ENCODE measurements around the gene UBASH3A.

UBASH3A gene

GRCh38 chr21:42367367-42368165 lies 36.1 kb upstream of the UBASH3A start:
- DNase-seq (ENCODE audit: low read depth) = no peak

GRCh38 chr21:42369821-42370220 lies 33.9 kb upstream of the UBASH3A start:
- no peak overlapping the region for H3K4me3 ChIP-seq (ENCODE audit: low read depth, low read length)
- TF ChIP-seq CTCF (conservative IDR thresholded peaks at IDR 0.05; ENCODE audit: low read depth, low read length) = no peak
- DNase-seq (ENCODE audit: low read depth) = no peak

More at GRCh38 chr21:42367367-42368165, 36.1 kb upstream of the UBASH3A start:
- TF ChIP-seq CTCF (conservative IDR thresholded peaks at IDR 0.05; ENCODE audit: low read depth, low read length) = no peak
- no peak overlapping the region for H3K4me3 ChIP-seq (ENCODE audit: low read depth, low read length)

- H3K4me3 ChIP-seq (ENCODE audit: low read depth, low read length) = no peak overlapping the region
- TF ChIP-seq CTCF (conservative IDR thresholded peaks at IDR 0.05; ENCODE audit: low read depth, low read length) = no peak
- DNase-seq (ENCODE audit: low read depth) = no peak
Measured at GRCh38 chr21:42370894-42371654, 32.6 kb upstream of the UBASH3A start.

- no peak for TF ChIP-seq CTCF (conservative IDR thresholded peaks at IDR 0.05; ENCODE audit: low read depth, low read length)
- DNase-seq (ENCODE audit: low read depth) = no peak
- H3K4me3 ChIP-seq (ENCODE audit: low read depth, low read length) = no peak overlapping the region
Measured at GRCh38 chr21:42373196-42373907, 30.4 kb upstream of the UBASH3A start.

GRCh38 chr21:42373908-42374455 lies 29.7 kb upstream of the UBASH3A start:
- no peak for TF ChIP-seq CTCF (conservative IDR thresholded peaks at IDR 0.05; ENCODE audit: low read depth, low read length)
- DNase-seq (ENCODE audit: low read depth) = no peak
- no peak overlapping the region for H3K4me3 ChIP-seq (ENCODE audit: low read depth, low read length)

- H3K4me3 ChIP-seq (ENCODE audit: low read depth, low read length) = no peak overlapping the region
- DNase-seq (ENCODE audit: low read depth) = no peak
- TF ChIP-seq CTCF (conservative IDR thresholded peaks at IDR 0.05; ENCODE audit: low read depth, low read length) = no peak
Measured at GRCh38 chr21:42374457-42374856, 29.2 kb upstream of the UBASH3A start.

All from choroid plexus epithelial cell (primary cell).